Endothelial cell (in vitro differentiated cells): ENCODE data around the gene TMEM171. TPM values are rescaled to one million over a fixed set of nuclear protein-coding genes. Genes with fewer than 3 reads are reported as not detected.

Experiments
- DNase-seq: peaks from one replicate; pipeline ENCODE4 v3.0.0; 2021; ENCODE audit warnings: low spot score
- H3K27ac Mint-ChIP-seq: one replicate; pipeline ENCODE4 v1.8.0; 2021; ENCODE audit warnings: mixed read lengths, inconsistent platforms; ENCODE audit not compliant: unreplicated experiment
- H3K27me3 Mint-ChIP-seq: one replicate; pipeline ENCODE4 v1.8.0; 2021; ENCODE audit warnings: mild to moderate bottlenecking, moderate library complexity, mixed read lengths, inconsistent platforms; ENCODE audit not compliant: unreplicated experiment
- H3K36me3 Mint-ChIP-seq: one replicate; pipeline ENCODE4 v1.8.0; 2021; ENCODE audit warnings: mild to moderate bottlenecking, low read depth, mixed read lengths, inconsistent platforms; ENCODE audit not compliant: unreplicated experiment
- H3K4me1 Mint-ChIP-seq: one replicate; pipeline ENCODE4 v1.8.0; 2021; ENCODE audit warnings: mild to moderate bottlenecking, mixed read lengths, inconsistent platforms; ENCODE audit not compliant: unreplicated experiment
- H3K4me3 Mint-ChIP-seq: one replicate; pipeline ENCODE4 v1.8.0; 2021; ENCODE audit warnings: mild to moderate bottlenecking, mixed read lengths, inconsistent platforms; ENCODE audit not compliant: unreplicated experiment
- H3K9me3 Mint-ChIP-seq: one replicate; pipeline ENCODE4 v1.8.0; 2021; ENCODE audit warnings: mixed read lengths, inconsistent platforms; ENCODE audit not compliant: unreplicated experiment
- total RNA-seq: library from RNA; stranded (reverse); fragmentation: NEBNext Ultra II Directional; extraction: Animal tissue kit (Norgen Biotek cat#: 25700); gene quantifications from one replicate; pipeline ENCODE4 v1.2.1, GENCODE V29; 2021; ENCODE audit not compliant: unreplicated experiment
- TF ChIP-seq, protein P1 (sequence below): fragments of 200-600 bp; sonication (generic); IDR thresholded peaks from one replicate; pipeline ENCODE4 v1.5.0; 2021; ENCODE audit warnings: antibody characterized with exemption; ENCODE audit not compliant: unreplicated experiment

Gene TMEM171
- total RNA-seq, 1 donor from 2014 or later: not detected

- Mint-ChIP-seq H3K9me3 (no peaks in the 10 kb centered on the region), H3K4me1 (no peaks in the 10 kb centered on the region), H3K4me3 (no peak overlapping the region), H3K27ac (no peak overlapping the region), H3K36me3 (no peaks in the 10 kb centered on the region), H3K27me3 (no peaks in the 10 kb centered on the region)
- TF ChIP-seq, protein P1, sequence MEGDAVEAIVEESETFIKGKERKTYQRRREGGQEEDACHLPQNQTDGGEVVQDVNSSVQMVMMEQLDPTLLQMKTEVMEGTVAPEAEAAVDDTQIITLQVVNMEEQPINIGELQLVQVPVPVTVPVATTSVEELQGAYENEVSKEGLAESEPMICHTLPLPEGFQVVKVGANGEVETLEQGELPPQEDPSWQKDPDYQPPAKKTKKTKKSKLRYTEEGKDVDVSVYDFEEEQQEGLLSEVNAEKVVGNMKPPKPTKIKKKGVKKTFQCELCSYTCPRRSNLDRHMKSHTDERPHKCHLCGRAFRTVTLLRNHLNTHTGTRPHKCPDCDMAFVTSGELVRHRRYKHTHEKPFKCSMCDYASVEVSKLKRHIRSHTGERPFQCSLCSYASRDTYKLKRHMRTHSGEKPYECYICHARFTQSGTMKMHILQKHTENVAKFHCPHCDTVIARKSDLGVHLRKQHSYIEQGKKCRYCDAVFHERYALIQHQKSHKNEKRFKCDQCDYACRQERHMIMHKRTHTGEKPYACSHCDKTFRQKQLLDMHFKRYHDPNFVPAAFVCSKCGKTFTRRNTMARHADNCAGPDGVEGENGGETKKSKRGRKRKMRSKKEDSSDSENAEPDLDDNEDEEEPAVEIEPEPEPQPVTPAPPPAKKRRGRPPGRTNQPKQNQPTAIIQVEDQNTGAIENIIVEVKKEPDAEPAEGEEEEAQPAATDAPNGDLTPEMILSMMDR: no peak
- no peak for DNase-seq
Observed at GRCh38 chr5:73180566-73180965, 60.2 kb downstream of the TMEM171 start.

Other genes starting within 250 kb of the TMEM171 start
- 41.9 TPM for gene FCHO2, start 164.5 kb upstream of the TMEM171 start, total RNA-seq
- not detected for gene TMEM174, start 52.6 kb downstream of the TMEM171 start, total RNA-seq